ENCODE measurements around the gene SH3PXD2A.
A peak's percentile ranks its signal among the peaks of the same experiment; 100 is the strongest.

The SH3PXD2A gene

DNA sequence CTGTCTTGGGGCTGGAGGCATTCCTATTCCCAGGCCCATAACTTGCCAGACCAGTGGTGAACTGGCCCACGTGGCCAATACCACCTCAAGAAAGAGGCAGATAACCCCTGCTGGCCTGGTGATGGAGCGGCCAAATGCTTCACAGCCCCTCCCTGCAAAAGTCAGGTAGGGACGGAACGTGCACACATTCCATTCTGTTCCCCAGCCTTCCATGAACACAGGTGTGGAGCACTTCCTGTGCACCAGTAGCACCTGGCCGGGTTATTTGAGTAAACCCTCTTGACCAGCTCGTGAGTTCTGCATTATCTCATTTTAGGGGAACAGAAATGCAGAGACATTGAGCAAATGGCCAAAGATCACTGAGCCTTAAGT, 134.4 kb downstream of the SH3PXD2A start:
- no peak for DNase-seq (ENCODE audit: low spot score)

DNA sequence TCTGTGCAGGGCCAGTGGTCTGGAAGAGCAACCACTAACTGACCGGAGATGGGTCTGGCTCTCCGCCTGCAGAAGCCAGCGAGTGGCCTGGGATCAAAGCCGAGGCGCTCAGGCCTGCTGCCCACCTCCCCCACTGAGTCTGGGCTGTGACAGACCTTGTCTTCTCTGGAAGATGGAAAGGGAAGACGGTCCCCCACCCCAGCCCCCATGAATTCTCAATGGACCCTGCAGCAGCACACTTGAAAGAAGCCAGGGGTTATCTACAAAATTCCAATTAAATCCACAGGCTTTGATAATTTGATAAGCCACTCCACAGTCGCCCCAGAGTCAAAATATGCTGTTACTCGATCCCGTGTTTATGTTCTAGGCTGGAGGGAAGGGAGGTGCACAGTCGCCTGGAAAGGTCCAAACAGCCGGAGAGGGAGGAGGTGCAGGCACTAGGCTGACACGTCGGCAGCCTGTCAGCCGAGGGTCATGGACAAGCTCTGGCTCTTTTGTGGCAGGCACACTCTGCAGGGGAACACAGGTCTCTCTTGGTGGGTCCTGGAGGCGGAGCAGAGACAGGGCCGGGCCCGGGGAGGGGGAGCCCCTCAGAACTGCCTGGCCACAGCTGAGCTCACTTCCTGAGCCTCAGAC, 134.9 kb downstream of the SH3PXD2A start:
- DNase-seq (ENCODE audit: low spot score), result no peak

DNA sequence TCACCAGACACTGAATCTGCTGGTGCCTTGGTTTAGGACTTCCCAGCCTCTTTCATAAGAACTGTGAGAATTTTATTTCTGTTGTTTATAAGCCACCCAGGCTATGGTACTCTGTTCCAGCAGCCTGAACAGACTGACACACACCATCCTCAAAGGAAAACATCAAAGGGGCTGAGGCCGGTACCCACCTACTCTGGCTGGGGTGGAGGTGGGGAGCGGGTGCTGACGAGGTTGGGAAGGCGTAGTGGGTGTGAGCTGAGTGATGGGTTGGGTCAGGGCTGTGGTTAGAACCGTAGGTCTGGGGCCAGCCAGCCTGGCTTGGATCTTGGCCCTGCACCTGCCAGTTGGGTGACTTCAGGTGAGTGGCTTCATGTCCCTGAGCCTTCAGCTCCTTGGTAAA, 136.3 kb downstream of the SH3PXD2A start:
- DNase-seq (ENCODE audit: low spot score), result no peak

DNA sequence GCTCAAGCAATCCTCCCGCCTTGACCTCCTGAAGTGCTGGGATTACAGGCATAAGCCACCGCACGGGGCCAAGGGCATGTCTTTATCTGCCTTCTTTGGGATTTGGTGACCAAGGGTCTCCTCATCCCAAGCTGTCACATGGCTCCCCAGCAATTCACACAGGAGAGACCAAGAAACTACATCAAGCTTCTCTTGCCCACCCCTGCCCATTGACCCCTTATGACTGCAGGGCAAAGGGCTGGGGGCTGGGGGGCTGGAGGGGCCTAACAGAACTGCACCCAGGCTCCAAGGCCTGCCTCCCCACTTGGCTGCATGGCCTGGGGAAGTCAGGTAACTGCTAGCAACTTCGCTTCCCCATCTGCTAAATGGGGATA, 137.1 kb downstream of the SH3PXD2A start:
- DNase-seq (ENCODE audit: low spot score), result no peak

DNA sequence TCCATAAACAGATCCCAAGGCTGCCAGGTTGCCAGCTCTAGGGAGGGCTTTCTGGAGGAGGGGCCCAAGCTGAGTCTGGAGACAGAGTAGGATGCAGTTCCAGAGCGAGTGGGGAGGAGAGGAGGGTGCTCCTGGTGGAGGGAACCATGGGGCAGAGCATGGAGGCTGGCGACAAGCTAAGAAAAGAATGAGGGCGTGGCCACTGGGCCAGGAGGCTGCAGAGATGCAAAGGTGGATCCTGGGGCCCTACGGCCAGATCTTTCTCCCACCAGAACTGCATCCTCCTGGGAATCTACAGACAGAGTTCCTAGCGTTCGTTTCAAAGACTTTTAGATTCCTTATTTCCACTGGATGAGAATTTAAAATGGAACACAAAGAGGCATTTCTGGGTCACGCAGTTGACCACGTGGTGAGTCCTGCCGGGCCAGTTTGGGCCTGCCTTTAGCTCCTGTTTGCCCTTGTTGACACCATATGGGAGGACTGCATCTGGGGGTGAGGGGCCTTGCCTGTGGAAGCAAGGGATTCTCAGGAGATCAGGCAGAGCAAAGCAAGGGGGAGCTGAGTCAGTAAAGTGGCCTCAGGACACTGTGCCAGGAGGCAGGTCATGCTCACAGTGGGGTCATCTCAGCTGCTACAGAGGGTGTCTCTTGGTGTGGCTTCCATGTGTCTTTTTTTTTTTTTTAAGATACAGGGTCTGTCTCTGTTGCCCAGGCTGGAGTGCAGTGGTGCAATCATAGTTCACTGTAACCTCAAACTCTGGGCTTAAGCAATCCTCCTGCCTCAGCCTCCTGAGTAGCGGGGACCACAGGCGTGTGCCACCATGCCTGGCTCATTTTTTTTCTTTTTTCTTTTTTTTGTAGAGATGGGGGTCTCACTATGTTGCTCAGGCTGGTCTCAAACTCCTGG, 137.8 kb downstream of the SH3PXD2A start:
- no peak for DNase-seq (ENCODE audit: low spot score)

DNA sequence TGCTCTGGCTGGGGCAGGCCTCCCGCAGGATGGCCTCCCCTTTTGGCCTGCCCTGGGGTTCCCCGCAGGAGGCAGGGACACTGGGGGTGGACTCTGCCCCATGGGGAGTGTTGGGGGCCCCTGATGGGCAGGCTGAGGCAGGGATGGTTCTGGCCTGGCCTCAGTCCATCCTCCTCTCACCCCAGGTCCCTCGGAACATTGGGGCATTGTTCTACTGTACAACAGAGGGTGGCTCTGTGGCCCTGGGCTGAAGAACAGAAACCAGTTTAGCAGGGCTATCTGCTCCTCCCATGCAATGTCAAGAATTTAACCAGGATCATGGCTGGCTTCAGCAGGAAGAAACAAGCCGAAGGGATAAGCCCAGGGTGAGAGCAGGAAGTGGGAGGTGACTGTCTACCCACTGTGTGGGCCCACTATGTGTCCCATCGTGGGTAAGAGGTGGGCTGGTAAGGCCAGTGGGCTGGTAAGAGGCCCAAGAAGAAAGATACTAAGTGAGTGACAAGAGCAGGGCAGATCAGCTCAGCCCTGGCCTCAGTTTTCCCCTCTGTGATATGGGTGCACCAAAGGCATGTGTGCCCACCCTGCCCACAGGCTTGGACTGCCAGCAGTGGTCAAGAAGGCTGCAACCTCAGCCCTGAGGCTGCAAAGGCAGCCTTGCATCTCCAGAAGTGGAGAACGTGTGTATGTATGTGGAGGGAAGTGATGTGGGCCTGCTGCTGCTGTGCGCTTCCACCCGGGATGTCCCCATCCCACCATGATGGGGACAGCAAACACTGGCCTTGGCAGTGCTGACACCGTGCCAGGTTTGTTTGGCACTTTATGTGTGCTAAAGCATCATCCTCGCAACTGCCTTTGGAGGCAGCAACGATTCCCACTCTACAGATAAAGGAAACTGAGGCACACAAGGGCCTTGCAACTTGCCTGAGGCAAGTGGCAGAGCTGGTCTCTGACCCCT, 138.9 kb downstream of the SH3PXD2A start:
- DNase-seq (ENCODE audit: low spot score), result peak; percentile 89

DNA sequence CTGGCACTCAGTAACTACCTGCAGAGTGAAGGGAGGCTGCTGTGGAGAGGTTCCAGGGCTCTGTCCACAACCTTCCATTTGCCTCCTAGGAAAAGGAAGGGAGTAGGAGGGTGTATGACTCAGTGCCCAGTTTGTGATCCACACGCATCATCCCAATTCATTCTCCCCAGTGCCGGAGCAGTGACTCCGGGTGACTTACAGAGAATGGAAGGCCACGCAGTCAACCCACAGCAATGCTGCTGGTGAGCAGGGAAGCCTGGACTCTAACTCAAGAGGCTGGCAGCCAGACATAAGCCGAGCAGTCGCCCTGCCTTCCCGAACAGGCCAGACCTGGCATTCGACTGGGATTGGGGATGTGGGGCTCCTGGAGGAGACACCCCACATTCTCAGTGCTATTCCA, 139.9 kb downstream of the SH3PXD2A start:
- no peak for DNase-seq (ENCODE audit: low spot score)

DNA sequence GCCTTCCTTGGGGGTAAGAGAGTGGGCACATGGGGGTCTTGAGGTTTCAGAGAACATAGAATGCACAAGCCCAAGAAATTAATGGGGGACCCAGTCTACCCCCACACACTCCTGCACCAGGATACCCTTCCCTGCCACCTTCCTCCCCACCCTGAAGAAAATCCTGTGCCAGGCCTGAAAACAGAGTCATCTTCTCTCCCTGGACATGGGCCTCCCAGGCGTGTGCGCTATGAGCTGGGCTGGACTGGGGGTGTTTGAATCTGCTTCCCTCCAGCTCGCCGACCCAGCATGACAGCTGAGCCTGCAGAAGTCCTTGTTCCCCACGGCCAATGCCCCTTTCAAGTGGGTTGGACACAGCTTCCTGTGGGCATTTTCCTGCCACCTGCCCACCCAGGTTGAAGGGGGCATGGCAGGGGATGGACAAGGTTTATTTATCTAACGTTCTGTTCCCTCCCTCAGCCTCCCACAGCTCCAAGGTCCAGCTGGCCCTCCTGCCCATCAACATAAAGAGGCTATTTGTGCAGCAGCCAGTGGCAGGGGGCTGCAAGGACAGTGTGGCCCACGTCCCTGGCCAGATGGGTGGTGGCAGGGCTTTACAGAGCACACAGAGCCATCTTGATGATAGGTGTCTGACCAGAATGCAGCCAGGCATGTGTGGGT, 141.0 kb downstream of the SH3PXD2A start:
- no peak for DNase-seq (ENCODE audit: low spot score)

DNA sequence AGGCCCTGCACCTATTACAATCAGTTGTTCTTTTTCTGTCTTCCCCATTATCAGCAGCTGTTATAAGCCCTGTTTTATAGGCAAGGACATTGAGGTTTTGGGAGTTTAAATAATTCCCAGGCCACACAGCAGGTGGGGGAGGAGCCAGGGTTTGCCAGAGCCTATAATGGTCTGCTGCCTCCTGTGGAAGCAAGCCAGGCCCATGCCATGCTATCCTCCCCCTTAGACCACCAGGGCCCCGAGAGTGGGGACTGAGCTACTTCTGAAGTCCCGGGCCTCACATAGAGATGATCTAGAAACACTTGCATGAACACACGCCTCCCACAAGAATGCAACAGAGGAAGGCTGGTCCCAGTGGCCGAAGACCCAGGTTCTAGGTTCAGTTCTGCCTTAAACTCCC, 141.7 kb downstream of the SH3PXD2A start:
- no peak for DNase-seq (ENCODE audit: low spot score)

DNA sequence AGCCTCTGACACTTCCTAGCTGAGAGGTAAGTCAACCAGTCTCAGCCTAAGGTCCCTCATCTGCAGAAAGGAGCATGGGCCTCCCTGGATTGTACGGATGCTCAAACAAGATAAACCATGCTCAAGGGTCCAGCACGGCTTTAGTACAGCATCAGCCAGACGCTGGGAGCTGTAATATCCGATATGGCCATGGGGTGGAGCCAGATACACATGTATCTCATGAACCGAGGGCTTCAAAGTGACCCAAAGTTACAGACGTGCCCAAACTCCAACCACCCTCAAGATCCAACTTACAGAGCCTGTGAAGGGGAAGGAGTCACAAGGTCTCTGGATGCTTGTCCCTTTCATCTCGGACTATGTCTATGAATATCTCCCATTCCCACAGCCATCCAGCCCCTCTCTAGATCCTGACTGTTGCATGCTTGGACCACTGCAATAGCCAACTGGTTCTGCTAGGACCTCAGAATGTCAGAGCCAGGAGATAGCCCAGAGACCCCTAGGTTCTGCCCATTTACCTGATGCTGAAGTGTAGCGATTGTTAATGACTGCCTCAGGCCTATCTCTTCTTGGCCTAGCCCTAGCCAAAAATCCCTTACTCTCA, 142.4 kb downstream of the SH3PXD2A start:
- peak; percentile 90 for DNase-seq (ENCODE audit: low spot score)

DNA sequence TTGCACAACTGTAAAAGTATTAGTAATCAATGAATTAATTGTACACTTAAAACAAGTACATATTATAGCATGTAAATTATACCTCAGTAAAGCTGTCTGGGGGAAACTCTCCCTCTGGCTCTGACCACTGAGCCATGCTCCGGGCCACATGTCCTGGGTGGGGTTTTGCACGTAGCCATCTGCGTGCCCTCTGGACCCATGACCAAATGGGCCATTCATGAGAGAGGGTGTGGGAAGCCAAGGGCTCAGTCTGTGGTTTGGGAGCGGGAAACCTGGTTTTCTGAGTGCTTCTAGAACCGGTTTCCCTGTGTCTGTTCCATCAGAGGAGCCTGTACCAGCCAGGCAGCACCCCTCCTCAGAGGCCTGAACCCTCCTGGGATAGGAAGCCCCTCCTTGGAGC, 143.2 kb downstream of the SH3PXD2A start:
- DNase-seq (ENCODE audit: low spot score), result no peak

DNA sequence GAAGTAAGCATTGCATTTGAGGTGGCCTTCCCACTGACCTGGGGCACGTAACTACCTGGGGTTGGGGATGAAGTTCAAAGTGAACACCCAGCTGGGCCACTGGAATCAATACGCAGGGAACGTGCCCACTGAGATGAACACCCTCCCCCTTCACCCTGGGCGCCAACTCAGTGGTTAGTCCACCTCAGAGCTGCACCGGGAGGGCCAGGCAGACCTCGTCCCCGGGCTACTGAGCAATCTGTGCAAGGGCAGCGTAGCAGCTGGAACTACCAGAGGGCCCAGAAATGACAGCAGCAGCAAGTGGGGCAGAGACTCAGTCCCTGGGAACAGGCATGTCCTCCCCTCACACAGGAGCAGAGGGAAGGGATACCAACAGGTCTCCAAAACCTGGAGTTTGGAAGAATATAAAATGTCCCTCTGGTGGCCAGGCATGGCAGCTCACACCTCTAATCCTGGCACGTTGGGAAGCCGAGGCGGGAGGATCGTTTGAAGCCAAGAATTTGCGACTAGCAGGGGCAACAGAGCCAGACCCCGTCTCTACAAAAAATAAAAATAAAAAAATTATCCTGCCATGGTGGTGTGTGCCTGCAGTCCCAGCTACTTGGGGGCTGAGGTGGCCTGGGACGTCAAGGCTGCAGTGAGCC, 143.9 kb downstream of the SH3PXD2A start:
- DNase-seq (ENCODE audit: low spot score), result no peak

DNA sequence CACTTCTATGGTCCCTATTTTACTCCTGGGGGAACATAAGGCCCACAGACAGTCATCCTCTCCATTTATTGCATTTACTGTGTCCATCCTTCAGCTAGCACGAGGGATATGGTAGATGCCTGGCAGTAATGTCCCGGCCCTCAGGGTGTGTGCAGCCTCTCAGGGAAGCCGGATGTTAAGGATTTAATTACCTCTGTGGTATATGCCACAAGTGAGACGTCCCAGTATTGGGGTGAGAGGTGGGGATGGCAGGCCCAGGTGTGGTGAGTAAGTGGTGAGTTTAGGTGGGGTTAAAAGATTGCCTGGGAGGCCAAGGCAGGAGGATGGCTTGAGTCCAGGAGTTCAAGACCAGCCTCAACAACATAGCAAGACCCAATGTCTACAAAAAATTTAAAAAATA, 144.9 kb downstream of the SH3PXD2A start:
- no peak for DNase-seq (ENCODE audit: low spot score)

DNA sequence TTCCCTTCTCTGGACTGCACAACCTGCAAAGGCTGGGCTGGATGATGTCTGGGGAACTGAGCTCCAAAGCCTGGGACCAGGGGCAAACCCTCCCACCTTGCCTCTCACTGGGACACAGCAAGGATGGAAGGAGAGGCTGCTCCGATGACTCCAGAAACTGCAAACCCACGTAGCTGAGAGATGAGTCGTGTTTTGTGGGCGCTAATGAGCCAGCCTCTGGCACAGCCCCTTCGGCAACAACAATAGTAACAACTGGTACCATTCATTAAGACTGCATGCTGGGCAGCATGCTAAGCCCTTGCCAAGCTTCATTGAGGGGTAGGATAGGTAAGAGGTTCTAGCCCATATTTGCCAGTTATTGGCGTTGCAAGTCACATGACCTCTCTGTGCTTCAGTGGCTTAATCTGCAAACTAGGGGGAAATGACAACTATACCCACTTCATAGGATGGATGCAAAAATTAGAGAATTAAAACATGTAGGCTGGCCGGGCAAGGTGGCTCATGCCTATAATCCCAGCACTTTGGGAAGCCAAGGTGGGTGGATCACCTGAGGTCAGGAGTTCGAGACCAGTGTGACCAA, 145.9 kb downstream of the SH3PXD2A start:
- peak; percentile 83 for DNase-seq (ENCODE audit: low spot score)

DNA sequence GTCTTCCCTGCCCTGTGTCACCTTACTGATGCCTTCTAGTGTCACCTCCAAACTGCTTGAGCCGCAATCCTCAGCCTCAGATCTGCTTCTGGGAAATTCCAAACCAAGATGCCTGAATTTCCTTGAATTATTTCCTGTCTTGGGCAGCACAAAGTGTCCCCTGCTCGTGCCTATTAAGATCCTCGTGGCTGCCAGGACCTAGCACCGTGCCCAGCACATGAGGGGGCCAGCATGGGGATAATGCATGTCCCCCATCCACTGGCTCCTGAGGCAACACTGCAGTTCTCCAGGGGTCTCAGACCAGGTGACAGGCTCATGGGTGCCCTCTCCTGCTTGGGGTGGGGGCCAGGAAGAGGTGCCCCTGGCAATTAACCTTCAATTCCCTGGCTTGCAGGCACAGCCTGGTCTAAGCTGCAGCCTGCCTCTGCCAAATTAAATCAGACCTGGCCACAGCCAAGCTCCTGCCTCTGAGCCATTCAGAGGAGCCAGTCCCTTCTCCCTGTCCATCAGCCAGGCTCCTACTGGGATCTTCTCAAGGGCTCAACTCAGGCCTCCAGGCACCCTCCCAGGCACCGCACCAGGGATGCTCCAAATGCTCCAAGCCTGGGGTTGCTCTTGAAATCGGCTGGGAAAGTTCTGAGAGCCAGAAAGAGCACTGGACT, 146.6 kb downstream of the SH3PXD2A start:
- no peak for DNase-seq (ENCODE audit: low spot score)

DNA sequence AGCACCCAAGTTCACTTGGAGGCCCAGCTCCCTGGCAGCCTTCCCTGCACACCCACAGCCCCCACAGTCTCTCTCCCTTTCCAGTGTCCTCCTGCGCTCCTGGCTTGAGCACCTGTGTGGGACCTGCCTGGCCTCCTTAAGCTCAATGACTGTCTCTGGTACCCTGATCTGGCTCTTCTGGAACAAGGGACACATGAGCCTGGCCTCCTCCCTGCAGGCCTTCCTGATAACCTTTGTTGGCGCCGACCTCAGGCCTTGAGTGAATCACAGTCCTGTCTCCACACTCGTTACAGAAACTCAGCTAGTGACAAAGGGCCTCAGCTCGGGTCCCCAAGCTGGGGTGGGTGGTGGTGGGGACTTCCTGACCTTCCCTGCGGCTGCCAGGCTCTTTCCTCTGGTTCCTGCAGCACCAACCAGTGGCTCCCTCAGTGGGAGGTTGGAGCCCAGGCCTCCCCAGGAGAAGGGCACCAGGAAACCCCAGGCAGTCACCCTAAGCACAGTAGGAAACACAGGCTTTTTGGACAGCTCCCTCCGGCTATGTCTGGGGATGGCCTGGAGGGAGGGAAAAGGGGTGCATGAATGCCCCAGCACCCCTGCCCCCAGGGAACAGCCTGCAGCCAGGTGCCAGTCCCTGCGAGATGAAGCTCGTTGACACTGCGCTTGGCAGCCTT, 147.3 kb downstream of the SH3PXD2A start:
- no peak for DNase-seq (ENCODE audit: low spot score)

DNA sequence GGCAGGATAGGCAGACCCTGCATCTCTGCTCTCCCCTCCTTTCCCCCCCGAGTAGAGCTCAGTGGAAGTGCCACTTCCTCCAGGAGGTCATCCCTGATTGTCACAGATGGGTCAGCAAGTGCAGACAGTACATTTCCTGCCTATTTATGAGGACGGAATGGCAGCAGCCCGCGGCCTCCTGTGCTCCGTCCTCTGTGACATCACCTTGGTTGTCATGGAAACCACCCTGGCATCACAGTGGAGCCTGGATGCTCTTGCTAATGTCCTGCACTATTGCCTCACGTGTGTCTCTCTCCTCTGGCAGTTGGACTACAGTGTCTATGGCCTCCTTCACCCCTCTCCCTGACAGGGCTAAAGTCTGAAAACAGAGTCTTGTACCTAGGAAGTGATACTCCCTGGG, 148.6 kb downstream of the SH3PXD2A start:
- no peak for DNase-seq (ENCODE audit: low spot score)

DNA sequence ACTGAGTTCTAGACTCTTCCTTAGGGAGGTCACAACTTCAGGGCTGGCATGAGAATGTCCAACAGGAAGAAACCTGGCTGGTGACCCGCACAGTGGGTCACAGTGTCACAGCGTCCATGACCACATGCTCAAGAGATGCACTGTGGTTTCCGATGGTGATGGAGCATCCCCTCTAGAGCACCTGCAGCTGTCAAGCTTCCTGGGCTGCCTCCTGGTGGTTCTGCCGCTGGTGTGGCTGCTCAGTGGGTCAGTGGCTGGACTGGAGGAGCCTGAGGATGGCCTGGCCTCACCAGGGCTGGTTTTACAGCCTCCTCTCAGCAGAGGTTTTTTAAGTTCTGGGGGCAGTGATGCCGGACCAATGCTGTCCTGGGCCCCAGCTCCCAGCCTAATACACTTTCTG, 149.3 kb downstream of the SH3PXD2A start:
- no peak for DNase-seq (ENCODE audit: low spot score)
